ENCODE results near the gene HOXB9.

The HOXB9 gene

GRCh38 chr17:48639982-48640857 is 14.1 kb upstream of the HOXB9 start:
- TF ChIP-seq RARB (CRISPR knock-in tag; IDR thresholded peaks at IDR 0.05) (no peak), ESRRG (CRISPR knock-in tag; IDR thresholded peaks at IDR 0.05) (no peak), GLIS3 (CRISPR knock-in tag; IDR thresholded peaks at IDR 0.05) (no peak), ISL1 (CRISPR knock-in tag; IDR thresholded peaks at IDR 0.05) (no peak), ZNF70 (CRISPR knock-in tag; IDR thresholded peaks at IDR 0.05) (no peak), PPARA (CRISPR knock-in tag; IDR thresholded peaks at IDR 0.05; ENCODE audit: borderline replicate concordance) (no peak), BACH2 (CRISPR knock-in tag; IDR thresholded peaks at IDR 0.05; ENCODE audit: borderline replicate concordance) (no peak), ZNF565 (CRISPR knock-in tag; conservative IDR thresholded peaks at IDR 0.05; ENCODE audit: low read depth) (no peak), CSDC2 (CRISPR knock-in tag; IDR thresholded peaks at IDR 0.05) (no peak), CSRNP3 (CRISPR knock-in tag; IDR thresholded peaks at IDR 0.05) (no peak), TOX (CRISPR knock-in tag; IDR thresholded peaks at IDR 0.05; ENCODE audit: borderline replicate concordance) (no peak), TCF4 (CRISPR knock-in tag; IDR thresholded peaks at IDR 0.05; ENCODE audit: borderline replicate concordance) (no peak), ZFP30 (CRISPR knock-in tag; IDR thresholded peaks at IDR 0.05) (no peak), ZC3H10 (CRISPR knock-in tag; IDR thresholded peaks at IDR 0.05) (no peak), ARNTL (CRISPR knock-in tag; IDR thresholded peaks at IDR 0.05; ENCODE audit: borderline replicate concordance, low read depth) (no peak), OSR1 (CRISPR knock-in tag; IDR thresholded peaks at IDR 0.05) (no peak), TSHZ2 (CRISPR knock-in tag; IDR thresholded peaks at IDR 0.05) (no peak)
- no peak for ATAC-seq

- ATAC-seq = no peak
- TF ChIP-seq ZNF565 (CRISPR knock-in tag; conservative IDR thresholded peaks at IDR 0.05; ENCODE audit: low read depth) = no peak
- TF ChIP-seq PPARA (CRISPR knock-in tag; IDR thresholded peaks at IDR 0.05; ENCODE audit: borderline replicate concordance) = no peak
- no peak for TF ChIP-seq ZNF8 (CRISPR knock-in tag; IDR thresholded peaks at IDR 0.05)
- no peak for TF ChIP-seq ZFP3 (CRISPR knock-in tag; IDR thresholded peaks at IDR 0.05)
- no peak for TF ChIP-seq OSR1 (CRISPR knock-in tag; IDR thresholded peaks at IDR 0.05)
- TF ChIP-seq PATZ1 (CRISPR knock-in tag; IDR thresholded peaks at IDR 0.05; ENCODE audit: borderline replicate concordance) = no peak
- no peak for TF ChIP-seq SNAI2 (CRISPR knock-in tag; IDR thresholded peaks at IDR 0.05)
- TF ChIP-seq POU6F1 (CRISPR knock-in tag; IDR thresholded peaks at IDR 0.05; ENCODE audit: borderline replicate concordance, low read depth) = no peak
- TF ChIP-seq CREB5 (CRISPR knock-in tag; IDR thresholded peaks at IDR 0.05; ENCODE audit: low read depth) = no peak
These were observed 13.0 kb upstream of the HOXB9 start for GRCh38 chr17:48639136-48639535.

Data from SK-N-SH treated with all-trans-retinoic acid at 6 μM for 48 hours (cell line).